ENCODE results near the gene ACSL5.

- TF ChIP-seq, protein P1, sequence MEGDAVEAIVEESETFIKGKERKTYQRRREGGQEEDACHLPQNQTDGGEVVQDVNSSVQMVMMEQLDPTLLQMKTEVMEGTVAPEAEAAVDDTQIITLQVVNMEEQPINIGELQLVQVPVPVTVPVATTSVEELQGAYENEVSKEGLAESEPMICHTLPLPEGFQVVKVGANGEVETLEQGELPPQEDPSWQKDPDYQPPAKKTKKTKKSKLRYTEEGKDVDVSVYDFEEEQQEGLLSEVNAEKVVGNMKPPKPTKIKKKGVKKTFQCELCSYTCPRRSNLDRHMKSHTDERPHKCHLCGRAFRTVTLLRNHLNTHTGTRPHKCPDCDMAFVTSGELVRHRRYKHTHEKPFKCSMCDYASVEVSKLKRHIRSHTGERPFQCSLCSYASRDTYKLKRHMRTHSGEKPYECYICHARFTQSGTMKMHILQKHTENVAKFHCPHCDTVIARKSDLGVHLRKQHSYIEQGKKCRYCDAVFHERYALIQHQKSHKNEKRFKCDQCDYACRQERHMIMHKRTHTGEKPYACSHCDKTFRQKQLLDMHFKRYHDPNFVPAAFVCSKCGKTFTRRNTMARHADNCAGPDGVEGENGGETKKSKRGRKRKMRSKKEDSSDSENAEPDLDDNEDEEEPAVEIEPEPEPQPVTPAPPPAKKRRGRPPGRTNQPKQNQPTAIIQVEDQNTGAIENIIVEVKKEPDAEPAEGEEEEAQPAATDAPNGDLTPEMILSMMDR (IDR thresholded peaks at IDR 0.05), result no peak
- TF ChIP-seq POLR2A (IDR thresholded peaks at IDR 0.05), result no peak
These were observed 33.8 kb downstream of the ACSL5 start for GRCh38 chr10:112407696-112408095.
